HT-29 (cell line): ENCODE data around the gene SLC41A2. TPM values are rescaled to one million over a fixed set of nuclear protein-coding genes. Genes with fewer than 3 reads are reported as not detected.

ENCODE experiments used
- DNase-seq: peaks from one replicate; pipeline ENCODE4 v3.0.0-alpha.2; 2015; ENCODE audit warnings: low spot score
- total RNA-seq: library from RNA; depleted of rRNA; stranded (reverse); fragments of >200 nt; shearing (Covaris generic); gene quantifications from 2 replicates; pipeline ENCODE4 v1.2.3, GENCODE V29; 2014; rRNA removed

The SLC41A2 gene
- total RNA-seq, 1 experiment from 2014 or later: 33.2 TPM

DNA sequence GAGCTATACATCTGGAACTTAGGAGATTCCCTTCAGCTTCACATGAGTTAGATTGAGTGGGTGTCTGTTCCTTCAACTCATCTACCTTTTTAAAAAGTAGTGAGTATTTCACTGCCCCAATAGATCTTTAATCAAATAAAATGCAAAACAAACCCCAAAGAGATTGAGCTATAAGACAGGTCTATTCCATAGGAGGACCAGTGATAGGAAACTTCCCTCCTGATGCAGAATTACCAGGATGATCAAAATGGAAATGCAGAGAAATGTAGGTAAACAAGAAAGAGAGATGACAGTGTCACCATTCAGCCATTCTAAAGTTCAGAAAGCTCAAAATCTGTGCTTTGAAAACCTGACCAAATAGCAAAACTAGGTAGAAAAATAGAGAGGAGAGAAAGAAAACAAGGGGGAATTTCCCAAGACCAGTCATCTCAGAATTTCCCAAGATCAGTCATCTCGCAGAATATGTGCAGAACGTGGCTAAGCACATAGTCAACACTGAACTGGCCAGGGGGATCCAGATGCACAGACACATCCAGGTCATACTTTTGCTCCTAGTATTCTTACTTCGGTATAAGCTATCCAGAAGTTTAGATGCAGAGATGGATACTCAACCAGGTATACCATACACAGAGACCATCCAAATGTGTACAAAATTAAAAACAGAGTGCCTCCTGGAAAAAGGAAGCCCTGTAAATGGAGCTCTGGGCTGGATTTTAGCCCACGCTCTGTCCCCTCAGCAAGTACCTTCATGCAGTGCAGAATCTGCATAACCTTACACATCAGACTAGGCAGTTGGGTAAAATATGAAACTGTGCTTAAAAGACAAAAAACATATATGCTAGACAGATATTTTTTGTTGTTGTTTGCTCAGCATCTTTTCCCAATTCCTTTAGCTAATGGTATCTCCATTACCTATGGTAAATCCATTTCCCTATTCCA, 27.4 kb downstream of the SLC41A2 start:
- no peak for DNase-seq

- DNase-seq: no peak
These were observed 28.1 kb downstream of the SLC41A2 start for GRCh38 chr12:104929977-104930376.

DNA sequence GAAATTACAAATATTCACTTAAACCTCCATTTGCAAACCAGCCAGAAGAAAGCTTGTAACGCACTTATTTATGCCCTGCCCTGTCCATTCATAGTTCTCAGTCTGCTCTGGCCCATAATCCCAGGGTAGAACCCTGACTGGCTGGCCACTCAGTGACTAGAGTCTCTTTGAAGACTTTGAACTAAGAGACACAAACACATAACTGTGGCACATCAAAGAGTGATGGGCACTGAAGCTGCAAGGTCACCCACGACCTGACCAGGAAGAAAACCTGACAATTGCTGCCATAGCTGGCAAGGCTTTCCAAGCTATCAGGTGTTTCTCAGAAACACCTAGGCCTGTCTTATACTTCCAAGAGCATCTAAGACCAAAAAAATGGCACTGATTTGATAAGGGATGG, 28.7 kb downstream of the SLC41A2 start:
- DNase-seq: no peak

DNA sequence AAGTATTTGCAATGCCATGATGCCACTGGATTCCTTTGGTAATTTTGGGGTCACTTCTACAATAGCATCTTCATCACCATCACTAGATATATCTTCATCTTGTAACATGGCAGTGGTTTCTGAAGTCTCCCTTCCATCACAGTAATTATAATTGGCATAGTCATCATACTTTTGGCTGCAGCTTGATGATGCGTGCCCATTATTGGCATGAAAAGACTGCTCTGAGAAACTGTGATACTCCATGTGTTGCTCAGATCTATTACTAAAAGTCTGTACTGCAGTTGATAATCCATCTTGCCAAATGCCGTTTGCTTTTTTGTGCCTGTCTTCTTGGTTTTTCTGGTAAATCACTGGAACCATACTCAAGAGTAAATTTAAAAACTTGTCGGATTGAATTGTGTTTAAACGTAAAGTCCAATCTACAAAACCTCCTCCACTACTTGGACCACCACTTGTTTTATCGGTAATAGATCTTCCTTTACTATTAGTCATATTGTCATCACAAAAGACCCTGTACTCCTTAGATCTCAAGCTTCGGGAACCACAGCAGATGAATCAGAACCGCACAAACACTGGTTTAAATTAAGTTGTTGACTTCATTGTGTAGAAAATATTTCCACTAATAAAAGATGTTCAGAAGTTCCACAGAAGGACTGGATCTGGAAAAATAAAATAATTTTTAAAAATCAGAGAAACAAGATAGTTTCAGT, 29.9 kb downstream of the SLC41A2 start:
- no peak for DNase-seq

DNA sequence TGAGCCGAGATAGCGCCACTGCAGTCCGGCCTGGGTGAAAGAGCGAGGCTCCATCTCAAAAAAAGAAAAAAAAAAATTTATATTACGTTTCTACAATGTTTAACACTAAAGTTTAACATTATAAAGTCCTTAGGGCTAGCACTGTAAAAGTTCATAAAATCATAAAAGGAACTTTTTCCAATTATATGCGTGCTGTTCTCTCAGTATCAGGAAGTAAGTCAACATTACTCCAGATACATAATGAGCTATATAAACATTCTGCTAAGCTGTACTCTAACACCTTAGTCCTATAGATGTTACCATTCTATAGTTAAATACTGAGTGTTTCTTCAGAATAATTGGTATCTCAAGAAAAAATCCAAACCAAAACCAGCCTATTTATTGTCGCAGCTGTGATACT, 32.6 kb downstream of the SLC41A2 start:
- no peak for DNase-seq

GRCh38 chr12:104921340-104921739, 36.8 kb downstream of the SLC41A2 start:
- DNase-seq: no peak

- no peak for DNase-seq
These were observed 46.1 kb downstream of the SLC41A2 start for GRCh38 chr12:104911942-104912341.

DNA sequence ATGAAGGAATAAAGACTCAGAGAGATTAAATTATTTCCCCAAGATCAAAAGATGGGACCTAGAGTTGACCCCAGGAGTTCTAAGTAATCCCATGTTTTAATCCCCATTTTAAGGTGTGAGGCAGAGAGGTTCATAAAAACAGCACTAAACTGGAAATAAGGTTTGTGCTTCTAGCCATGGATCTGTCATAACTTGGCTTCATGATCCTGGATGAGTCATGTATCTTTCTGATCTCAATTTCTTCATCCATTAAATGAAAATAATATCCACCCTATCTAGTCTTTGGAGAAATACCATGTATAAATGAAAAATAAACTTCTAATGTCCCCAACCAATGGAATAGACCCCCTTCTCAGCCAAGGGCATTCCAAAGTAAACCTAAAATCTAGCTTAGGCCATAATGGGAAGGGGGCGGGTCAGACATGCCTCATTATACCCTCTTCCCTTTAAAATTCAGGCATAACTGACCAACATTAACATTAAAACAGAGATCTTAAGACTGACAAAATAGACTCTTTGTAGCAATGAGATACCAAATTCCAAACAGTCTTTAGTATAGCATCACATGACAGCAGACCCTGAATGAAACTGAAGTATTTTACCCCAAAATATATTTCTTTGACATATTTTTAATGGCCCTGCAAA, 47.8 kb downstream of the SLC41A2 start:
- DNase-seq: no peak

GRCh38 chr12:104909761-104910160, 48.3 kb downstream of the SLC41A2 start:
- no peak for DNase-seq

Other genes with a start within 250 kb of the SLC41A2 start
- gene NOPCHAP1, start 28.0 kb upstream of the SLC41A2 start, total RNA-seq: 23.5 and 24.1 TPM in 2 replicates
- gene ALDH1L2, start 126.2 kb upstream of the SLC41A2 start, total RNA-seq: not detected in 2 replicates
- gene WASHC4, start 149.4 kb upstream of the SLC41A2 start, total RNA-seq: 17.5 and 21.5 TPM in 2 replicates